ENCODE measurements around the gene WNT10A. TPM values are rescaled to one million over a fixed set of nuclear protein-coding genes. Genes with fewer than 3 reads are reported as not detected.

The WNT10A gene
- total RNA-seq, 1 donor from 2014 or later, result not detected

DNA sequence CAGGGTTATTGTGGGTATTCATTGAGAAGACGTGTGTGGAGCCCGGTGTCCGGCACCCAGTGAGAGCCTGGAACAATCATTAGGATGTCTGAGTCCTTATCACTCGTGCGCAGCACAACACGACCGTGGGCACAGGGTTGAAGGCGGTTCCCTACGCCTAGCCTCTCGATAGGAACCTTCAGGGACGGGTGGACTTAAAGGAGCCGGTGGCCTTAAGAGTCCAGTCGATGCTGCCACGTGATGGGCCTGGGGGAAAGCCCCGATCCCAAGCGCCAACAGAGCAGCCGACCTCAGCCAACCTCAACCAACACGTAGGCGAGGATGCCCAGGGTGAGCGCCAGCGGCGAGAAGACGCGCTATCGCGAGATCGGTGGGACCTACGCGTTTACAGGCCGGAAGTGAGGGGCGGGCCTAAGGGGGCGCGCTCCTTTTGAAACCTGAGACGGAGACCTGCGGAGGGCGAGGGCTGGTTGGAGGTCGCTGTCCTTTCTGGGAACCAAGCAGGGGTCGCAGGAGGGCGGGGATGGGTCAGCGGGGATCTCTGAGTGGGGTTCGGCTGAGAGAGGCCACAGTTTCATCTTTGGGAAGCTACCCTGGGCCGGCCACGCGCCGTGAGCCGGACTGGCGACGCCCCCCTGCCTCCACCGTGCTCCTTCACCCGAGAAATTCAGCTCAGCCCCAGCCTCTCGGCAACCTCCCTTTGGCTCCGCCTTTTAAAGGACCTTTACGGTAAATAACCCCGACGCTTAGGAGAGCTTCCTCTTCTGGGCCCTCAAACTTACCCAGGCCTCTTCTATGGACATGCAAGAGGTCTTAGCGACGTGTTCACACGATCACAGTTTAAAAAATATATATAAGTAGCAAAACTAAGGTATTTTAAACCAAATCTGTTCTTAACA is 28.3 kb downstream of the WNT10A start:
- Histone ChIP-seq H3K27me3 (peaks cover 48% of the 10 kb centered on the region), H4K20me1 (ENCODE audit: low read depth) (no peaks in the 10 kb centered on the region), H3K9me3 (ENCODE audit: low read depth) (no peaks in the 10 kb centered on the region), H3K36me3 (no peaks in the 10 kb centered on the region), H3K79me2 (ENCODE audit: low read depth) (peaks cover 9% of the 10 kb centered on the region), H3K4me1 (peaks cover 8% of the 10 kb centered on the region), H3K4me3 (peak overlapping the region; percentile 79), H3K9ac (no peak overlapping the region), H3K27ac (no peak overlapping the region), H3K4me2 (peak overlapping the region; percentile 92), H2AFZ (replicated peaks) (peak overlapping the region; percentile 92), H3F3A (ENCODE audit: low read depth) (no peaks in the 10 kb centered on the region)
- H3K27me3 Mint-ChIP-seq (ENCODE audit: insufficient read depth, low read depth), result peaks cover 7% of the 10 kb centered on the region
- H3K4me1 Mint-ChIP-seq, result peaks cover 22% of the 10 kb centered on the region
- TF ChIP-seq CTCF (IDR thresholded peaks at IDR 0.05) (no peak), EZH2 (IDR thresholded peaks at IDR 0.05) (peak; percentile 45), EZH2phosphoT487 (IDR thresholded peaks at IDR 0.05) (peak; percentile 22)
- peak; percentile 98 for DNase-seq (ENCODE audit: low spot score)
- no peaks in the 10 kb centered on the region for H3K9me3 Mint-ChIP-seq
- peaks cover 2% of the 10 kb centered on the region for H3K36me3 Mint-ChIP-seq
- H3K27ac Mint-ChIP-seq, result peak overlapping the region; percentile 79
- H3K4me3 Mint-ChIP-seq, result peak overlapping the region; percentile 89

DNA sequence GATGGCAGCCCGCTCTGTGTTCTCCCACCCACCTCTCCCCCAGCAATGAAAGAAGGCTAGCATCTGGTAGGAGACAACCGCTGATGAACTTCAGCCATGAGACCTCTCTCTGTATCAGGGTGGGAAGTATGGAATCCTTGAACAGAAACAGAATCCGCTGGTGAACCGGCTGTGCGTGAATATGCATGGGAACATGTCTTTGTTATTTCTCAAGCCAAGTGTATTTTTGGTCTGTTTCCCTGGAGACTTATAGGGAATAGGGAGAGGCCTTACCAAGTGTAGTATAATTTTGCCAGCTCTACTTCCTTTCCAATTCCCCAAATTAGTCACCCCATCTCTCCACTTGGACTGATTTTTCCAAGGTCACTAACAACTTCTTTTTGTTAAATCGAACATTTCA is 30.1 kb downstream of the WNT10A start:
- H3K79me2 ChIP-seq (ENCODE audit: low read depth), result peaks cover 9% of the 10 kb centered on the region
- no peak for DNase-seq (ENCODE audit: low spot score)
- no peak overlapping the region for H3K9ac ChIP-seq
- H3K27me3 Mint-ChIP-seq (ENCODE audit: insufficient read depth, low read depth), result peaks cover 7% of the 10 kb centered on the region
- peaks cover 22% of the 10 kb centered on the region for H3K4me1 Mint-ChIP-seq
- no peaks in the 10 kb centered on the region for H3K9me3 Mint-ChIP-seq
- H3K27me3 ChIP-seq, result peaks cover 30% of the 10 kb centered on the region
- no peak overlapping the region for H3K4me3 ChIP-seq
- no peaks in the 10 kb centered on the region for H3F3A ChIP-seq (ENCODE audit: low read depth)
- TF ChIP-seq EZH2phosphoT487 (IDR thresholded peaks at IDR 0.05) (no peak), EZH2 (IDR thresholded peaks at IDR 0.05) (no peak), CTCF (IDR thresholded peaks at IDR 0.05) (no peak)
- H4K20me1 ChIP-seq (ENCODE audit: low read depth), result no peaks in the 10 kb centered on the region
- H3K4me1 ChIP-seq, result peaks cover 8% of the 10 kb centered on the region
- H3K4me2 ChIP-seq, result no peak overlapping the region
- H3K36me3 Mint-ChIP-seq, result peaks cover 2% of the 10 kb centered on the region
- no peak overlapping the region for H2AFZ ChIP-seq (replicated peaks)
- peak overlapping the region; percentile 90 for H3K27ac Mint-ChIP-seq
- H3K27ac ChIP-seq, result no peak overlapping the region
- H3K4me3 Mint-ChIP-seq, result peak overlapping the region; percentile 66
- H3K9me3 ChIP-seq (ENCODE audit: low read depth), result no peaks in the 10 kb centered on the region
- H3K36me3 ChIP-seq, result no peaks in the 10 kb centered on the region

DNA sequence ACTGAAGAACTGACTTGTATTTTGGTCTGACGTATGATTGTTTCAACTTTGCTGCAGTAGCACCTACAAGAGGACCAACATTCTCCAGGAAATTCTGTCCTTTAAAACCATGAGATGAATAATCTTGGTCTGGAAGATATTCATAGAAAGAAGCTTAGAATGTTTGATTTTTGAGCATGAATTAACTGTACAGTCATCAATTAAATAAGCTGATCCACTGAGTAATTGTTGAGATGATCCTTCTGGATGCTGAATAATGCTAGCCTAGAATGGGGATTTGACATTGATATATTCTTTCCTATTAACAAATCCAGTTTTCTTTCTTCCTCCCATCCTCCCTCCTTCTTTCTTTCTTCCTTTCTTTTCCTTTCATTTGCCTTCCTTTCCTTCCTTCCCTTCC is 39.9 kb downstream of the WNT10A start:
- H3K27me3 Mint-ChIP-seq (ENCODE audit: insufficient read depth, low read depth), result peaks cover 7% of the 10 kb centered on the region

More for the DNA sequence above, 39.9 kb downstream of the WNT10A start:
- Histone ChIP-seq H3K36me3 (no peaks in the 10 kb centered on the region), H3K9ac (no peak overlapping the region), H2AFZ (replicated peaks) (no peak overlapping the region), H3K4me1 (no peaks in the 10 kb centered on the region), H3K27ac (no peak overlapping the region), H3F3A (ENCODE audit: low read depth) (no peaks in the 10 kb centered on the region), H4K20me1 (ENCODE audit: low read depth) (peaks cover 3% of the 10 kb centered on the region), H3K27me3 (peaks cover 9% of the 10 kb centered on the region), H3K4me3 (no peak overlapping the region), H3K9me3 (ENCODE audit: low read depth) (no peaks in the 10 kb centered on the region), H3K4me2 (no peak overlapping the region), H3K79me2 (ENCODE audit: low read depth) (no peaks in the 10 kb centered on the region)
- no peak for DNase-seq (ENCODE audit: low spot score)
- no peaks in the 10 kb centered on the region for H3K4me1 Mint-ChIP-seq
- no peak overlapping the region for H3K4me3 Mint-ChIP-seq
- no peak for TF ChIP-seq EZH2 (IDR thresholded peaks at IDR 0.05)
- no peak for TF ChIP-seq CTCF (IDR thresholded peaks at IDR 0.05)
- H3K36me3 Mint-ChIP-seq, result peaks cover 12% of the 10 kb centered on the region
- H3K9me3 Mint-ChIP-seq, result peaks cover 13% of the 10 kb centered on the region
- no peak overlapping the region for H3K27ac Mint-ChIP-seq
